ENCODE results near the gene GABBR1. TPM values are rescaled to one million over a fixed set of nuclear protein-coding genes. Genes with fewer than 3 reads are reported as not detected.

Gene GABBR1
- total RNA-seq, 1 donor from 2014 or later = 19.3 TPM

- Histone ChIP-seq H3K9me3 (replicated peaks) (no peaks in the 10 kb centered on the region), H3K4me3 (no peak overlapping the region), H3K4me1 (no peaks in the 10 kb centered on the region), H3K27me3 (ENCODE audit: low read depth) (peaks cover 9% of the 10 kb centered on the region), H3K27ac (replicated peaks) (no peak overlapping the region), H3K36me3 (no peaks in the 10 kb centered on the region)
- DNase-seq = no peak
- intact Hi-C loops (cut with micrococcal nuclease) = no loop called here
- TF ChIP-seq CTCF (IDR thresholded peaks at IDR 0.05; ENCODE audit: borderline replicate concordance) = no peak
These were observed 103.9 kb downstream of the GABBR1 start for GRCh38 chr6:29528988-29529560.

GRCh38 chr6:29528300-29528931, 104.6 kb downstream of the GABBR1 start:
- H3K27me3 ChIP-seq (ENCODE audit: low read depth) = peaks cover 9% of the 10 kb centered on the region
- TF ChIP-seq CTCF (IDR thresholded peaks at IDR 0.05; ENCODE audit: borderline replicate concordance) = no peak
- no peaks in the 10 kb centered on the region for H3K4me1 ChIP-seq
- H3K9me3 ChIP-seq (replicated peaks) = no peaks in the 10 kb centered on the region
- no peak overlapping the region for H3K4me3 ChIP-seq
- H3K27ac ChIP-seq (replicated peaks) = no peak overlapping the region
- no peak for DNase-seq
- intact Hi-C loops (cut with micrococcal nuclease) = no loop called here
- no peaks in the 10 kb centered on the region for H3K36me3 ChIP-seq

GRCh38 chr6:29527564-29527963, 105.4 kb downstream of the GABBR1 start:
- TF ChIP-seq CTCF (IDR thresholded peaks at IDR 0.05; ENCODE audit: borderline replicate concordance) = no peak
- Histone ChIP-seq H3K36me3 (no peaks in the 10 kb centered on the region), H3K27me3 (ENCODE audit: low read depth) (peaks cover 9% of the 10 kb centered on the region), H3K4me3 (no peak overlapping the region), H3K27ac (replicated peaks) (no peak overlapping the region), H3K9me3 (replicated peaks) (no peaks in the 10 kb centered on the region), H3K4me1 (no peaks in the 10 kb centered on the region)
- DNase-seq = no peak
- intact Hi-C loops (cut with micrococcal nuclease) = no loop called here

- no peaks in the 10 kb centered on the region for H3K9me3 ChIP-seq (replicated peaks)
- H3K36me3 ChIP-seq = no peaks in the 10 kb centered on the region
- no peak overlapping the region for H3K4me3 ChIP-seq
- no peaks in the 10 kb centered on the region for H3K4me1 ChIP-seq
- no peak for TF ChIP-seq CTCF (IDR thresholded peaks at IDR 0.05; ENCODE audit: borderline replicate concordance)
- intact Hi-C loops (cut with micrococcal nuclease) = no loop called here
- H3K27ac ChIP-seq (replicated peaks) = no peak overlapping the region
- peaks cover 9% of the 10 kb centered on the region for H3K27me3 ChIP-seq (ENCODE audit: low read depth)
- DNase-seq = no peak
These were observed 105.9 kb downstream of the GABBR1 start for GRCh38 chr6:29527126-29527525.

- no peaks in the 10 kb centered on the region for H3K36me3 ChIP-seq
- intact Hi-C loops (cut with micrococcal nuclease) = no loop called here
These were observed 107.7 kb downstream of the GABBR1 start for GRCh38 chr6:29525311-29525639.

More at GRCh38 chr6:29525311-29525639, 107.7 kb downstream of the GABBR1 start:
- H3K4me3 ChIP-seq = no peak overlapping the region
- peaks cover 11% of the 10 kb centered on the region for H3K27me3 ChIP-seq (ENCODE audit: low read depth)
- TF ChIP-seq CTCF (IDR thresholded peaks at IDR 0.05; ENCODE audit: borderline replicate concordance) = no peak
- DNase-seq = no peak
- H3K27ac ChIP-seq (replicated peaks) = no peak overlapping the region
- no peaks in the 10 kb centered on the region for H3K9me3 ChIP-seq (replicated peaks)
- no peaks in the 10 kb centered on the region for H3K4me1 ChIP-seq
